Measurements from ENCODE around the gene SH3RF1.

SH3RF1 gene

DNA sequence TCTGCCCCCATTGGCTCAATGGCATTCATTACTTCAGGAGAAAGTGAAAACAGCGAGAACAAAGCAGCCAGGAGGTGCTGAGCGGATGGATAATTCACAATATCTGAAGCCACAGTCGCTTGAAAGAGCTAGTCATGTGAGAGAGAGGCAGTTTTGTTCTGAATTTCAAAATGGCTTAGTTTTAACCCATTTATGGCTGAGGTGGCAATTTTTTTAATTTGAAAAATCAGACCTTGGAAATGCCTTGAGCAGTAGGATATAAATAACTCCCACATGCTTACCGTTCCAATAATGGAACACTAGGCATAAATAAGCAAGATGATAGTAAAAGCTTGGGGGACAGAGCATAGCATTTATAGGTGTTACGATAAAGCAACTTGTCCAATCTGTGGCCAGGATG, 203.8 kb downstream of the SH3RF1 start:
- DNase-seq (ENCODE audit: low read depth, low spot score): no peak

DNA sequence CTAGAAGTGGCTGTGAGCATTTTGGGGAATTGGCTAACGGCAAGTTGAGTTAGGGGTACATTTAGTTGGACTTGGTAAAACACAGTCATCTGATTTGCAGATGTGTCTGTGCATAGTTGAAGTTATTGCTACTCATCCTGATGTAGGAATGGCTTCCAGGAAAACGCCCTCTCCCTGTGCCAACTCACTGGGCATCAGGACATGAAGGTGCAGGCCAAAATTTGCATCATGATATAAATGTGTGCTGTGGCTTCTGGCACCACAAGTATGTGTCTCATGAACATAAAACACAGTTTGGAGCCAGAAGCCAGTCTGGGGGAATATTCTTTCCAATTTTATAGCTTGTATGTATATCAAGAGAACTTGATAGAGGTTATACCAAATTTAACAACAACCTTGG, 206.5 kb downstream of the SH3RF1 start:
- DNase-seq (ENCODE audit: low read depth, low spot score): no peak

DNA sequence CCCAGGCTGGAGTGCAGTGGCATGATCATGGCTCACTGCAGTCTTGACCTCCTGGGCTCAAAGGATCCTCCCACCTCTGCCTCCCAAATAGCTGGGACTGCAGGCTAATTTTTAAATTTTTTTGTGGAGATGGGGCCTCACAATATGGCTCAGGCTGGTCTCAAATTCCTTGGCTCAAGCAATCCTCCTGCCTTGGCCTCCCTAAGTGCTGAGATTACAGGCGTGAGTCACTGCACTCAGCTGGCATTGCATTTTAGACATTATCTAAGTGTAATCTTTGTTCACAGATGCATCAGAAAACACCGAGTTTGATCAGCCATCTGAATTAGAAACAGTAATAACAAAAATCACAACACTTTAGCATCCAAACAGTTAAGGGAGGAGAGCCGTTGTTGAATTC, 207.3 kb downstream of the SH3RF1 start:
- DNase-seq (ENCODE audit: low read depth, low spot score): no peak

DNA sequence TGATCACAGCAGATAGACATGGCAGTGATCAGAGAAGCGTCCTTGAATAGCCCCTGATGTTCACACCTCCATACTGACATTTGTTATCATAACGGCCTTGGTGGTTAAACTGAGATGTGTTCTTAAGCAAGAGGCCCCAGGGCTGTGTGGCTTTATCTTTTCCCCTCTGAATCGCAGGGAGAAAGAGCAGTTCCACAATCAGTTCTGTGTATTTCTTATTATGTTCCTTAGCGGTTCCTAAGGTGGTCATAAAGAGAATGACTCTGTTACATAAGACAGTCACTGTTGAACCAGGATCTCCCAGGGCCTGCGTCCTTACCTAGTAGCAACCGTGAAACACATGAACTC, 207.9 kb downstream of the SH3RF1 start:
- DNase-seq (ENCODE audit: low read depth, low spot score): no peak

DNA sequence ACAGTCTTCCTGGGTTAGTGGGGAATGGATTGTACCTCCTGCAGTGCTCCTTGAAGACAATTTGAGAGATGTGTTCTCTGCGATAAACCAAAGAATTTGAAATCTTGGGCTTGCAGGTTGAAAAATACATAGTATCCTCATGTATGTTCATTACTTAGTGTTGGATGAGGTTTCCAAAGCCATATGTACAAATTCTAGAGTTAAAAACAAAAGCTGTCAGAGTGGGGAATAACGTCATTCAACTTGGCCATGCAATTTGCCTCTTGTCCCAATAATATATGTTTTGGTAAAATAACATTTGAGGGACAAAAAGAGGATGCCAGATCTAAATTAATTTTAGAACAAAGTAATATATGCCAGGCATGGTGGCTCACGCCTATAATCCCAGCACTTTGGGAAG, 209.4 kb downstream of the SH3RF1 start:
- no peak for DNase-seq (ENCODE audit: low read depth, low spot score)

DNA sequence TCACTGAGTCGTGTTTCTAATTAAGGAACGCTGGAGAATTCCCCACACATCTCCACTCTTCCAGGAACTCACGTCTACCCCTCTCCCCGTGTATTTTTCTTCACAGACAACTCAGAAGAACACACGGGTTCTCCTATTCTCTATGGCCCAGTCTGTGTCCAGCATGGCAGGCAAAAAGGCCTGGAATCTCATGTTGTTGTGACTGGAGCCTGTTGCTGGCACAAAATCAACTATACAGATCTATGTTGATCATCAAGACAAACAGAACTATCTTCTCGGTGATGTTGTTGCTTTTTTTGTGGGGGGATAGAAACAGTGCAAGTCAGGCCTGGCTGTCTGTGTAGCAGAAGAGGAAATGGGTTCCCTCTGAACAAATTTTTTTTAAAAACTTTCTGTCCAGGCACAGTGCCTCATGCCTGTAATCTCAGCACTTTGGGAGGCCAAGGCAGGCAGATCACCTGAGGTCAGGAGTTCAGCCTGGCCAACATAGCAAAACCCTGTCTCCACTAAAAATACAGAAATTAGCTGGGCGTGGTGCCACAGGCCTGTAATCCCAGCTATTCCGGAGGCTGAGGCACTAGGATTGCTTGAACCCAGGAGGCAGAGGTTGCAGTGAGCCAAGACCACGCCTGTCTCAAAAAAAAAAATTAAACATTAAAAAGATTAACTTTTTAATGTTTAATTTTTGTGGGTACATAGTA, 210.2 kb downstream of the SH3RF1 start:
- DNase-seq (ENCODE audit: low read depth, low spot score): no peak

DNA sequence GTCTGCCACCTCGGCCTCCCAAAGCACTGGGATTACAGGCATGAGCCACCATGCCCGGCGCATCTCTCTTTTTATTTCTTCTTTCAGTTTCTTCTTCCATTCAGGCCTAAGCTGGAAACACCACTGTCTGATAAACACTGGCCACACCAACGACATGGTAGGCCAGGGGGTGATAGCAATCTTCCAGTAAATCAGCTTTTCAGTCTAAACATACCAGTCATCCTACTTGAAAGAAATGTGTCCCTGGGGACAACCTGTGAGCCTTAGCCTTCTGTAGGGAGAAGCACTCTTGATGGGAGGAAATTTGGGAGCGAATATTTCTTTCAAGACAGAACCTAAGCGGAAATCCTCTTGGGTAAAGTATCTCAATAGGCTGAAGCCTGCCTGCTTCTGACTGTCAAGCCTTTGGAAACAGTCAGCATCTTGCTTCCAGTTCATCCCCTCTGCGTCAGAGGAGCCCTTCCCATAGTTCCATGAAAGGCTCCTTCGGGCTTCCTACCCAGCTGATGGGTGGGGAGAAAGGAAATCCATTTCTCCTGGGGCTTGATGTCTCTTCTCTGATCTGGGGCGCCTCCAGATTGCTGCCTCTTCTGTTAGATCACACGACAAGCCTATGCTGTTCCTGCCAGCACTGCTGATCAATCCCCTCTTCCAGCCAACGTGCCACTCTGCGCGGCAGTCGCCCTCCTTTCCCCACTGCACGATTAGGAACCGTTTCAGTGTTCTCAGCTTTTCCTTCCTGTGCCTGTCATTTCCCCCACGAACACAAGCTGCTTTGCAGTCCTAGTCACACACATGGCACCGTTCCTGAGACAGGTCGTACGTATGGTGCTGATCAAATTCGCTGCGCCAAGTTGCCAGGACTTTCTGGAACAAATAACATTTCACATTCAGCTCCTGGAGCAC, 211.2 kb downstream of the SH3RF1 start:
- DNase-seq (ENCODE audit: low read depth, low spot score): no peak

DNA sequence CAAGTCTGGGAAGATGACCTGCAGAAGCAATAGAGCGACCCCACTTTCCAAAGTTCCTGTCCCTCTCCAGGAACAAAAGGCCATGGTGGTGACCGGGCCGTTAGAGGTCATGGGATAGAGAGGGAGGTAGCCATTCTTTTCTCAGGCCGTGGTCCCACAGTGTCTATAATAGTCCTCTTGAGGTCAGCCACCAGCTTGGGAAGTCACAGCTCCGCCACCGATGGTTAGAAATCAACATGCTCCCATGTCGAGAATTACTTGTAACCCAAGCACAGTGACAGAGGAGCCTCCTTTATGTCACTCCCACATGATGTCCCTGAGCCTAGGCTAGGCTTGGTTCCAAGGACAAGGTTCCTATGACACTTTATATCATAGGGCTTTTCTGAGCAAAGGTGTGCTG, 212.4 kb downstream of the SH3RF1 start:
- DNase-seq (ENCODE audit: low read depth, low spot score): no peak

DNA sequence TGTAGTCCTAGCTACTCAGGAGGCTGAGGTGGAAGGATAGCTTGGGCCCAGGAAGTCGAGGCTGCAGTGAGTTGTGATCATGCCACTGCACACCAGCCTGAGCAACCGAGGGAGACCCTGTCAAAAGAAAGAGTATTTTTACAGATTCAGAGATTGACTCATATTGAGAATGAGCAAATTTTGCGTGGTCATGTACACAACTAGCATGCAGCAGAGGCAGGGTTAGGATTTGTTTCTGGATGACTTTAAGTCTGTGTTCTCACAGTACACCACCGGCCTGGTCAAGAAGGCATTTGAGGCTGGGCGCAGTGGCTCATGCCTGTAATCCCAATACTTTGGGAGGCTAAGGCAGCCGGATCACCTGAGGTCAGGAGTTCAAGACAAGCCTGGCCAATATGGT, 215.9 kb downstream of the SH3RF1 start:
- DNase-seq (ENCODE audit: low read depth, low spot score): no peak

DNA sequence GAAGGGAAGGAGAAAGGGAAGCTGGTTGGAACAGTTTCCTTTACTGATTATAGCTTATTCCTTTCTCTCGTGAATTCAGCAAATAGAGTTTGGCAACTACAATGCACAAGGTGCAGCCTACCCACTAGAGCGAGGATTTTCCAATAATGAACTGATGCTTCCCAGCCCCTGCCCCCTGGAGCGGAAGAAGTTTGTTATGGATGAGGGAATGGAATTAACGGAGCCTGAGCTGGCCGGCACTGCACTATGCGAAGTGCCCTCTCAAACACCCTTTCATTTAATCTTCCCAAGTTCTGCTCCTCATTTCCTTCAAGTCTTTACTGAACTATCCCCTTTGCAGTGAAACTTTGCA, 218.2 kb downstream of the SH3RF1 start:
- DNase-seq (ENCODE audit: low read depth, low spot score): no peak

DNA sequence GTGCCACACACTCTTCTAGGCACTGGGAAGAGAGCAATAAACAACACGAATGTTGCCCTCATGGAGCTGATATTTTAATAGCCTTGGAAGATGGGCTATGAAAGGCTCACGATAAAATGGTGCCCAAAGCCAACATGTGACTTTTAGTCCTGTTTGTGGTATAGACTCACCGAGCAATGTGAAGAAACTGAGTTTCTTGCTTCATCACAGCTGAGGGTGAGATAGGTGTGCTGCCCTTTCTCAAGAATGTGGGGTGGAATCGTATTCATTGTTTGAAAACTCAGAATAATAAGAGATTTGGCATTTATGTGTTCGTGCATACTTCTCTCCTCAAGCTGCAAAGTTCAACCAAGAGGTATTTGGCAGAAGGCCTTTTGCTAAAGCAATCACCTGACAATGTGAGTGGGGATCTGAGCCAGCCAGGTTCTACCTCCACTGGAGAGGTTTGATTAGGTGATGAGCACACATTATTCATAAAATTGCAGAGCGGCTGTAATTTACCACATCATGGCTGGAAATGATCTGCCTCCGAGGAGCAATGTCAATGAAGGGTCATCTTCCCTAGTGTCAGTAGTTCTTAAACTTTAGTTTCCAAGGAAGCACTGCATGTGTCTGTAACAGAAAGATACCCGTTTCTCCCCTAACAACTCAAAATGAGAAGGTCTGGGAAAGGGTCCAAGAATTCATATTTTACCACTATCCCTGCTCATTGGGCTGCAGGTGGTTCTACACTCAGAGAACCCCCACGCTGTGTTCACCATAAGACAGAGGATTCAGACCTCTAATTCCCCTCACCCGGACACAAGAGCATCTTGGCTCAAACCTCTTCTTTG, 218.8 kb downstream of the SH3RF1 start:
- DNase-seq (ENCODE audit: low read depth, low spot score): no peak

DNA sequence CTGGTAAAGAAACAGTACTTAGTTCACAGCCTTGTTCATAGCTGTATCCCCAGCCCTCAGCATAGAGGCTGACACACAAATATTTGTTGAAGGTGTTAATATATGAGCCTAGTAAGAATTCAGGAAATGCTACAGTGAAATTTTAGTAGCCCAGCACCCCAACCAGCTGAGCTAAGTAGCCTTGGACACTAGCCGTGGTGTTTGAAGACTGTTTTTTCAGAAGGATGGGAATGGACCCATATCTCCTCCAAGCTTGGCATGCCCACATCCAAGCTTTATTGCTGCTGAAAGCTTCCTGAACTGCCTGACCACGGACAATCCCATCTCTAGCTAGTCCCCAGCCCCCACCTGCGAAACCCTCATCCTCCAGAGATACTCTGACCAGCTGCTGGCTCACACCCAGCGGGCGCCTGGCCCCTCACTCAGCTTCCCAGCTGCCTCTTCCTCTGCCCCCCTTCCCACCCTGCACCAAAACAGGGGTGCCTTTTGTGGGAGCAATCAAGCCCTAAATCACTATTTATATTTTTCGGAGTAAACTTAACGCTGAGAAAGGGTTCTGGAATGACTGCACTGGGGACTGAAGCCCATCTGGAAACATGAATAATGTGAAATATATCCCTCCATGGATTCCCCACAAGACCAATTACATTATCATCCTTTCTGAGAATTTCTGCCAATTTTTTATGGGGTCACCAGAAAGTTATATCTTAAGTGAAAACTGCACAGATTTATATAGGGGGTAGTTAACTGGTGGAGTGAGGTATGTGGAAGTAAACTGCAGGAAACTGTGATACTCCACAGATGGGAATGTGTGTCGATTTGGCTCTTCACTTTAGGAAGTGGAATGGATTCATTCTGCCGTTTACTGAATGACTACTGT, 219.6 kb downstream of the SH3RF1 start:
- DNase-seq (ENCODE audit: low read depth, low spot score): no peak

DNA sequence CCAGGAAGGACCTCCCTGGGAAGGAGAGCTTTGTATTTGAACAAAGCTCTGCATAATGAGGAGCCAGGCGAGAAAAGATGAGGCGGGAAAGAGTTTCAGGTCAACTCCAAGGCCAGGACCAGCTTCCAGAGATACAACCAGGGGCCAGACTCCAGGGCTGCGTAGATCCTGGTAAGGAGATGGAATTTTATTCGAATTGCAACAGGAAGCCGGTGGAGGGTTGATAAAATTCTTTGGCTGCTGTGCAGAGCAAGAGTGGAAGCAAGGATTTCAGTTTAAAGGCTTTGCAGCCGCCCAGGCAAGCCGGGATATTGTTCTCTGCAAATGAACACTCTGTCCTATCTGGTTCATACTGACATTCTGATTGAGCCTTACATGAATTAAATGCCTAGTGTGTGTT, 220.5 kb downstream of the SH3RF1 start:
- DNase-seq (ENCODE audit: low read depth, low spot score): no peak

DNA sequence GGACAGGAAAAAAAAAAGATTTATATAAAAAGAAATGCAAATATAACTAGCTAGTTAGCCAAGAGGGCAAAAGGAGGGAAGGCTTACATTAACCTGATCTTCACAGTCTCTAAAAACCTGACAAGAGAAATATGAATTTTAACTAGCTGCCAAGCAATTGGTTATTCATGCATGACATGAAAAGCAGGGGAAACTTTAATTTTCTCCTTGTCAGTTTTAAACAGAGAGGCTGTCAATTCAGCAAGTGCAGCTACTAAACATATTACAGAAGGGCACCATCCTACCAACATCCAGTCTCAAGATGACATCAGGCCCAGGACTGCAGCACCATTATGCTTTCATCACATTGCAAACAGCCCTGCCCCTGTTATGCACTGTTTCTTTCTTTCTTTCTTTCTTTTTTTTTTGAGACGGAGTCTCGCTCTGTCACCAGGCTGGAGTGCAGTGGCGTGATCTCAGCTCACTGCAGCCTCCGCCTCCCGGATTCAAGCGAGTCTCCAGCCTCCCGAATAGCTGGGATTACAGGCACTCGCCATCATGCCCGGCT, 221.8 kb downstream of the SH3RF1 start:
- no peak for DNase-seq (ENCODE audit: low read depth, low spot score)

DNA sequence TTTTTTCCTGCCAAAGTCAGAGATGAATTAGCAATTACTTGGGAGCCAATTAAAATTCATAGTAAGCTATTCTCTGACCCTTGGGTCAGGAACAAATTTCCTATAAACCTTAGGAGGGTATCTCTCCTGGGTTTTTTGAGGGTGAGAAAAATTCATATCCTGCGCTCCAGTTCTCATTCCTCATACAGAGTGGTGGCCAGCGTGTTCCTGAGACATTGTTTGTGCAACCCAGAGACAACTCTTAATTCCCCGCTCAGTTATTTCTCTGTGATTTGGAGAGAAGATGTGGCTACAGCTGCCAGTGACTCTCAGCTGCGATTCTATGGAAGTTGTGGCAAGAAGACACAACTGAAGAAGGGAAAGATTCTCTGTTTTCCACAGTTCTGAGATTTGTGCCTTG, 222.8 kb downstream of the SH3RF1 start:
- no peak for DNase-seq (ENCODE audit: low read depth, low spot score)

DNA sequence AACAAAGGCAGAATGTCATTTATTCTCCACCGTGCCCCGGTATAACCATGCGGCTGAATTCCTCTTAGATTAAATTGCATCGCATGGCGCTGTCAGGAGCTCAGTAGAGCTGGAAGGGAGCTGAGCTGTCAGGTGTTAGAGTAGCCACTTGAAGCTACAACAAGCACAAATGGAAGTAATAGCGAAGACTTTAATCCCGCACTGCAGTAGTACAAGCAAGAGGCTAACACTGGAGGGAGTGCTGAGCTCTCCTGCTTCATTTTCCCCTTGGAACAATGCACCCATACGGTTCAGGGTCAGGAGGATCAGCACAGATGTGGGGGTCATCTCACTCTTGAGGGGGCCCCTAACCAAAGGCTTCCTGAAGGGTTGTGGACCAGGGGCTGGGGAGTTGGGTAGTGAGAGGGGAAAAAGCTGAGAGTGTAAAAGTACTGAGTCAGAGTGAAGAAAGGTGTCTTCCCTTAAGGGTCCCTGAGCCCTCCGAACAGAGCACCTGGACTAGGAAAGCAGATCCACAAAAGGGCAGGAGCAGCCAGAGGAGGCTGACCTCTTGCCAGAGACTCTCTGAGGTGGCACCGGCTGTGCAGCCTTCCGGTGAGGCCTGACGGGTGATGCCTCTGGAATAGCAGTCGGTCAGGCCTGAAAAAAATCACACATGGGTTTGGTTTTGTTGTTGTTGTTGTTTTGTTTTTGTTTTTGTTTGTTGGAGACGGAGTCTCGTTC, 224.7 kb downstream of the SH3RF1 start:
- no peak for DNase-seq (ENCODE audit: low read depth, low spot score)

DNA sequence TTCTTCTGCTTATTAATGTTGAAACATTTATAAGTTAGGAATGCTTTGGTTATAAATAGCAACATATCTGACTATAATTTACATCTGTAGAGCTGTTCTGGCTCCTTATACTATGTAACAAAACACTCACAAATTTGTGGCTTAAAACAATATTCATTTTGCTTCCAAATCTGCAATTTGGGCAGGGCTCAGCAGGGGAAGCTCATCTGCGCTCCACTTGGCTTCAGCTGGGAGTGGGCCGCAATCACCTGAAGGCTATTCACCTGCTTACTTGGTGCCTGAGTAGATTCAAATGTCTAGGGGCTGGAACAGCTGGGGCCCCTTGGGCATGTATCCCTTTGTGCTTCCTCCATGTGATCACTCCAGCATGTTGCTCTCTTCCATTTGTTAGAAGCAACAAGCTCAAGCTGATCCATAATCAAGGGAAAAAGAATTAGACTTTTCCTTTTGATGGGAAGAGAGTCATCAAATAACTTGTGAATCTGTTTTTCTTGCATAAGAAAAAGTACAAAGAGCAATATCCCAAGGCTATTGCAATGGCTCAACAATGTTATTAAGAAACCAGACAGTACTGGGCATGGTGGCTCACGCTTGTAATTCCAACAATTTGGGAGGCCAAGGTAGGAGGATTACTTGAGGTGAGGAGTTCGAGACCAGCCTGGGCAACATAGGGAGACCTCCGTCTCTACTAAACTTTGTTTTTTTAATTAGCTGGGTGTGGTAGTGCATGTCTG, 225.9 kb downstream of the SH3RF1 start:
- no peak for DNase-seq (ENCODE audit: low read depth, low spot score)
